Mucosa of stomach (tissue), 1 donor: Measurements from ENCODE around the gene CCDC170.
"Not testable (repeated sequence)": the region's sequence is repeated elsewhere in the genome, so short reads cannot be mapped to it uniquely, and the experiment has no call there.

ENCODE experiments used
- H3K27me3 ChIP-seq: one replicate; pipeline ENCODE4 v1.7.0; 2013; ENCODE audit warnings: mild to moderate bottlenecking, low read length; ENCODE audit not compliant: control insufficient read depth, insufficient read depth
- H3K36me3 ChIP-seq: one replicate; pipeline ENCODE4 v1.7.0; 2013; ENCODE audit warnings: low read length; ENCODE audit not compliant: control insufficient read depth, insufficient read depth
- H3K4me1 ChIP-seq: one replicate; pipeline ENCODE4 v1.7.0; 2013; ENCODE audit warnings: mild to moderate bottlenecking, low read length; ENCODE audit not compliant: control insufficient read depth, insufficient read depth
- H3K4me3 ChIP-seq: one replicate; pipeline ENCODE4 v1.7.0; 2013; ENCODE audit warnings: low read length
- H3K9ac ChIP-seq: one replicate; pipeline ENCODE4 v1.7.0; 2013; ENCODE audit warnings: mild to moderate bottlenecking, low read length, moderate library complexity
- H3K9me3 ChIP-seq: one replicate; pipeline ENCODE4 v1.7.0; 2013; ENCODE audit warnings: mild to moderate bottlenecking, low read length, moderate library complexity; ENCODE audit not compliant: control insufficient read depth
- donor health status: Pancreatic carcinoma.

Gene CCDC170

DNA sequence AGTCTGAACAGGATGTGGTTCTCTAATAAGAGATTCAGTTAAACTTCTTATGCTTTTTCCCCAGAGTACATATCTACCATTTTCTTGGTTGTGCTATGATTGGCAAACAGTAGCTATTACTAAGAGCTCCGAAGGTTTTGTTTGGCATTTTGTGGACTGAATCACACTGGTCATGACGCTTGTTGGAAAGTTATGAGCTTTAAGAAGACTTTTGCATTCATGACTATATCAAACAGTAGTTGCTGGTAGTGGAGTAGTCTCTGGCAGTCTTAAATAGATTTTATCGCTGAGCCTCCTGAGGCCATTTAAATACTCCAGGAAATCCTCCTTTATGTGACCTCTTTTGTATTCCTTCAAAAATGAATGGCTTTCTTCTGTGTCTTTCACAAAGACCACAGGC is 40.8 kb downstream of the CCDC170 start:
- Histone ChIP-seq H3K9me3 (no peaks in the 10 kb centered on the region), H3K4me1 (no peaks in the 10 kb centered on the region), H3K36me3 (no peaks in the 10 kb centered on the region), H3K27me3 (no peaks in the 10 kb centered on the region), H3K4me3 (no peak overlapping the region), H3K9ac (no peak overlapping the region)

DNA sequence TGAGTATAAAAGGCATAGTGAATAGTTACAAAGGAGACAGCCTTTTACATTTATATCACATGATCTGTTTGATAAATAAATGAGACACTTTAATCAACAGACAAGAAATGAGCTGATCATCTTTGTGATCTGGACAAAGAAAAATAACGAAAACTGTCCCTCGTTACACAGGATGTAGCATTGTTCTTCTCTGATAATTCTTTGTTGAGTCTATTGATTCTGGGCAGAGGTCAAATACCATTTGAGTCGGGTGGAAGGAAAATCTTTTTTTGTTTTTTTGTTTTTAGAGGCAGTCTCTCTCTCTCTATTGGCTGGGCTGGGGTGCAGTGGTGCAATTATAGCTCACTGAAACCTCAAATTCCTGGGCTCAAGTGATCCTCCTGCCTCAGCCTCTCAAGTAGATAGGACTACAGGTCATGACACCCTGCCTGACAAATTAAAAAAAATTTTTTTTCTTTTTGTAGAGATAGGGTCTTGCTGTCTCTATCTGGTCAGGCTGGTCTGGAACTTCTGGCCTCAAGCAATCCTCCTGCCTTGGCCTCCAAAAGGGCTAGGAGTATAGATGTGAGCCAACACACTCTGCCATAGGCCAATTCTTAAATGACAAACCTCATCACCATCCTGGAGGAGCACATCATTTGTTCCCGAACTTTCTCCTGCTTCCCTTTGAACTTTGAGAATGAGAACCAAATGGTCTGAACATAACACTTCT is 41.8 kb downstream of the CCDC170 start:
- Histone ChIP-seq H3K4me3 (no peak overlapping the region), H3K27me3 (no peaks in the 10 kb centered on the region), H3K36me3 (no peaks in the 10 kb centered on the region), H3K9ac (no peak overlapping the region), H3K9me3 (peaks cover 4% of the 10 kb centered on the region), H3K4me1 (no peaks in the 10 kb centered on the region)

DNA sequence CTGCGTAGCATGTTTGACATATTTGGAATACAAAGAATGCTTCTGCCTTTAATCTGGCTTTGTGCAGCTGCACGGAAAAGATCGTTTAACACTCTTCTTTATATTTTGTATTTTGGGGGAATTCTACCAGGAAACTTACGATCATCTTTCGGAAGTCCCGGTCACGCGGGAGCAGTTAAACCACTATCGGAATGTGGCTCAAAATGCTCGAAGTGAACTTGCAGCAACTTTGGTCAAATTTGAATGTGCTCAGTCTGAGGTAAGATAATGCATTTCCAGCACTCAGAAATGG is 42.3 kb downstream of the CCDC170 start:
- Histone ChIP-seq H3K4me1 (no peaks in the 10 kb centered on the region), H3K27me3 (no peaks in the 10 kb centered on the region), H3K4me3 (no peak overlapping the region), H3K9me3 (peaks cover 4% of the 10 kb centered on the region), H3K36me3 (no peaks in the 10 kb centered on the region), H3K9ac (no peak overlapping the region)

DNA sequence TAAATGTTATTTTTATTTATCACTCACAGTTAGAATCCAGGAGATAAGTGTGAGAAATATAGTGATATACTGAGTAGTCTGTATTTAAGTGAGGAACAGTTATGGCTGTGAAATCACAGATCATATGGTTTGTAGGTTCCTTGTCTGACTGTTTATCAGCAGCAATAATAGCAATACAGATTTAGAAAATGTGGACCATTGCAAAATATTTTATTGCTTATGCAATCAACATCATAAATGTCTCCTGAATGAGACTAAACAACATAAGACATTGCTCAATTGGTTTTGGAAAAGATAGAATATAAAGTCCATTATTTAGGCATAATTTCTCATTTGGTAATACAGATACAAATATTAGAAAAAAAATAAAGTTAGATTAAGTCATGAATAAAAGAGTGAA is 43.7 kb downstream of the CCDC170 start:
- no peaks in the 10 kb centered on the region for H3K4me1 ChIP-seq
- no peaks in the 10 kb centered on the region for H3K36me3 ChIP-seq
- no peak overlapping the region for H3K4me3 ChIP-seq
- H3K9me3 ChIP-seq, result peaks cover 4% of the 10 kb centered on the region
- H3K27me3 ChIP-seq, result no peaks in the 10 kb centered on the region
- H3K9ac ChIP-seq, result no peak overlapping the region

DNA sequence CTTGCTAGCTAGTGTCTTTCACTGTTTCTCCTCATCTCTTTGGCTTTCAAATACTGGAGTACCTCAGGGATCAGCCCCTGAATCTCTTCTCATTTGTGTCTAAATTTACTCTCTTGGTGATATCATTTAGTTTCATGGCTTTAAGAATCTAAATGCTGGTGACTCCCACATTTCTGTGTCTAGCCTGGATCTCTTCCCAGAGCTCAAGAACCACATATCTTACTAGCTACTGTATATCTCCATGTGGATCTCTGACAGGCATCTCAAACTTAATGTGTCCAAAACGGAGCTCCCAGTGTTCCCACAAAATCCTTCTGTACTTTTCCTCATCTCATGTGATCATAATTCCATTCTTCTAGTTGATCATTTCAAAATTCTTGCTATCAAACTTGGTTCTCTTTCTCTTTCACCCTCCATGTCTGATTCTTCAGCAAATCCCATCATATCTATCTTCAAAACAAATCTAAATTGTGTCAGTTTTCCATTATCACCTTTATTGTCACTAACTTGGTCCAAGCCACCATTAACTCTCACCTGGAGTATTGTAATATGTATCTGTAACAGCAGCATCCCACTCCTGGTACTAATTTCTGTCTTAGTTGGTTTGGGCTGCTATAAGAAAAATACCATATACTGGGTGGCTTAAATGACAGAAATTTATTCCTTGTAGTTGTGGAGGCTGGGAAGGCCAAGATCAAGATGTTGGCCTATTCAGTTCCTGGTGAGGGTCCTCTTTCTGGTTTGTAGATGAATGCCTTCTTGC is 45.9 kb downstream of the CCDC170 start:
- Histone ChIP-seq H3K9ac (no peak overlapping the region), H3K36me3 (no peaks in the 10 kb centered on the region), H3K27me3 (no peaks in the 10 kb centered on the region), H3K4me1 (no peaks in the 10 kb centered on the region), H3K4me3 (no peak overlapping the region), H3K9me3 (peaks cover 4% of the 10 kb centered on the region)

DNA sequence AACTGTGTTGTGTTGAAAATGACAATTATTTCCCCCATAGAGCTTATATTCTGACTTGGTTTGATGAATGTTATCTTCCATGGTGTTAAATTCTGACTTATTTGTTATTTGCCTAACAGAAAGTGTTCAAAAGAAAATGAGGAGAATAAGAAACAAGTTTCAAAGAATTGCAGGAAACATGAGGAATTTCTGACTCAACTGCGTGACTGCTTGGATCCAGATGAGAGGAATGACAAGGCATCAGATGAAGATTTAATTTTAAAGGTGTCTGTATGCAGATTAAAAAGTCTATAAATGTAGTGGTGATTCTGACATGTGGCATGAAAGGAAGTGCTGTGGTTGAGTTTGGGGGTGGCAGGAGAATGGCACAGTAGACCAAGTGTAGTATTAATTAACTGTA is 50.6 kb downstream of the CCDC170 start:
- no peaks in the 10 kb centered on the region for H3K4me1 ChIP-seq
- no peaks in the 10 kb centered on the region for H3K36me3 ChIP-seq
- H3K4me3 ChIP-seq, result no peak overlapping the region
- H3K9me3 ChIP-seq, result peaks cover 4% of the 10 kb centered on the region
- no peaks in the 10 kb centered on the region for H3K27me3 ChIP-seq
- no peak overlapping the region for H3K9ac ChIP-seq

DNA sequence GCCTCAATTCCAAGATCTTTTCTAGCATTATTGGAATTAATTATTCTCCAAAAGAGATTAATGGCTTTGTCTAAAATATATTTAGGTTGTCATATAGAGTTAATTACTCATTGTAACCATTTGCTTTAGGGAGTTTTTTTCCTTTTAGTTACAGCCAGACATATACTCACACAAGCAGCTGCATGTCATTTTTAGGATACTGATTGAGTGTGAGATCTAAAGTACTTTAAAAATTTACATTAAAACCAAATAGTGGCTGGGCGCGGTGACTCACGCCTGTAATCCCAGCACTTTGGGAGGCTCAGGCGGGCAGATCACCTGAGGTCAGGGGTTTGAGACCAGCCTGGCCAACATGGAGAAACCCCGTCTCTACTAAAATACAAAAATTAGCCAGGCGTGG is 51.1 kb downstream of the CCDC170 start:
- H3K36me3 ChIP-seq, result not testable (repeated sequence)

DNA sequence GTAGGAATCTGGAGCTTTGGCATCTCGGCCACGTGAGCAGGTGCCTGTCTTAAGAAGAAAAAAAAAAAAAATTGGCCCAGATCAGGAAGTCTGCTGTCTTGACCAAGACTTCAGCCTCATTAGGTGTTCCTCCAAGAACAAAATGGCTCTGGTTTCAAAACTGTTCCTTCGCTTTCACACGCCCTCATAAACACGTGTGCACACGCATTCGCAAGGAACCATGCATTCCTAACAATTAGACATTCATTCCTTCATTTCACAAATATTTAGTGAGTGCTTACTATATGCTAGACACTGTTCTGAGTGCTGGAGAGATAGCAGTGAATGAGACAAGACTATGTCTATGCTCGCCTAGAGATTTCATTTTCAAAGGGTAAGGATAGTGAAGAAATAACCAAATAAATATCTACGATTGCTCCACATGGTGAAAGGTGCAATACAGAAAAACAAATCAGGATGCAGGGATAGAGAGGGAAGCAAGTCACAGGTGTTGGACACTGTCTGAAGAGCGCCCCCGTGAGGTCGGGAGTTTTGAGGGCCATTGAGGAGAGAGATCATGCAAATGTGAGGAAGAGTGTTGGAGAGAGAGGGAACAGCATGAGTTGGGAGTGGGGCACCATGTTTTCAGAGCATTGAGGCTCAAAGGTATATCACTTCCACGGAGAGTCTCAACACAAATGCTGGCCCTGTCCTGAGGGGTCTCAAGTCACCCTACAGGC is 53.3 kb downstream of the CCDC170 start:
- Histone ChIP-seq H3K27me3 (no peaks in the 10 kb centered on the region), H3K36me3 (no peaks in the 10 kb centered on the region), H3K4me3 (no peak overlapping the region), H3K9me3 (no peaks in the 10 kb centered on the region), H3K9ac (no peak overlapping the region), H3K4me1 (no peaks in the 10 kb centered on the region)

More for the DNA sequence above, 51.1 kb downstream of the CCDC170 start:
- not testable (repeated sequence) for H3K27me3 ChIP-seq, H3K4me3 ChIP-seq, H3K9me3 ChIP-seq, H3K9ac ChIP-seq, H3K4me1 ChIP-seq

DNA sequence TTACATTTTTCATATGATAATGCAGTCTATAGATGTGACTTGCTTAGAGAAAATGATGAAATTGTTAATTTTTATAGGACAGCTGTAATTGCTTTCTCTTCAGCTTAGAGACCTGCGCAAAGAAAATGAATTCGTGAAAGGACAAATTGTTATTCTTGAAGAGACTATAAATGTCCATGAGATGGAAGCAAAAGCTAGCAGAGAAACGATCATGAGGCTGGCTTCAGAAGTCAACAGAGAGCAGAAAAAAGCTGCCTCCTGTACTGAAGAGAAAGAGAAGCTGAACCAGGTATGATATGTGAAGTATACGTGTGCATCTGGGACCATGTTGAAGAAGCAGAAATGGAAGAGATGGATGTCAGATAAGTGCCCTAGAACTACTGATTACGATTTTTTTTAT is 54.4 kb downstream of the CCDC170 start:
- Histone ChIP-seq H3K9ac (no peak overlapping the region), H3K27me3 (no peaks in the 10 kb centered on the region), H3K9me3 (no peaks in the 10 kb centered on the region), H3K4me1 (no peaks in the 10 kb centered on the region), H3K36me3 (no peaks in the 10 kb centered on the region), H3K4me3 (no peak overlapping the region)

DNA sequence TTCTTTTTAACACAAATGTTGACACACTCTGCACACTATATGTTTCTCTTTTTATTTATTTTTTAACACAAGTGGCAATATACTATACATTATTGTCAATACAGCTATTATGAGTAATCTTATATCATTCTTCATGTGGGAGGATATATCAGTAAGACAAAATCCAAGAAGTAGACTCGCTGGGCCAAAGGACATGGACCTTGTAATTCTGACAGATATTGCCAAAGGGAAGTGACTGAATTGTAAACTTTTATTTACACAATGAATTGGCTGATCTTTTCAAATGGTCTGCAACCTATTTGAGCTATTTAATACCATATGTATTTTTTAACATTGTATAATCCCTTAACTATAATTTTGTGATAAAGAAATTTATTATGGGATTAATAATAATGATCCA is 56.0 kb downstream of the CCDC170 start:
- no peak overlapping the region for H3K4me3 ChIP-seq
- no peaks in the 10 kb centered on the region for H3K4me1 ChIP-seq
- H3K9ac ChIP-seq, result no peak overlapping the region
- H3K9me3 ChIP-seq, result no peaks in the 10 kb centered on the region
- H3K36me3 ChIP-seq, result no peaks in the 10 kb centered on the region
- no peaks in the 10 kb centered on the region for H3K27me3 ChIP-seq

DNA sequence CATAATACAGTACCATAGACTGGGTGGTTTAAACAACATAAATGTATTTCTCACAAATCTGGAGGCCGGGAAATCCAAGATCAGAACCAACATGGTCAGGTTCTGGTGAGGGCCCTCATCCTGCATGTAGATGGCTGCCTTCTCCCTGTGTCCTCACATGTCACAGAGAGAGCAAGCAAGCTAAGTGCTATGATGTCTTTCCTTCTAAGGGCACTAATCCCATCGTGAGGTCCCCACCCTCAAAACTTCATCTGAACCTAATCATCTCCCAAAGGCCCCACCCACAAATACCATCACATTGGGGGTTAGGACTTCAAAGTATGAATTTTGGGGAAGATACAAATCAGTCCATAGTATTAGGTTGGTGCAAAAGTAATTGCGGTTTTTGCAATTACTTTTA is 56.8 kb downstream of the CCDC170 start:
- H3K4me1 ChIP-seq, result no peaks in the 10 kb centered on the region
- no peaks in the 10 kb centered on the region for H3K36me3 ChIP-seq
- H3K4me3 ChIP-seq, result no peak overlapping the region
- no peak overlapping the region for H3K9ac ChIP-seq
- no peaks in the 10 kb centered on the region for H3K9me3 ChIP-seq
- no peaks in the 10 kb centered on the region for H3K27me3 ChIP-seq

DNA sequence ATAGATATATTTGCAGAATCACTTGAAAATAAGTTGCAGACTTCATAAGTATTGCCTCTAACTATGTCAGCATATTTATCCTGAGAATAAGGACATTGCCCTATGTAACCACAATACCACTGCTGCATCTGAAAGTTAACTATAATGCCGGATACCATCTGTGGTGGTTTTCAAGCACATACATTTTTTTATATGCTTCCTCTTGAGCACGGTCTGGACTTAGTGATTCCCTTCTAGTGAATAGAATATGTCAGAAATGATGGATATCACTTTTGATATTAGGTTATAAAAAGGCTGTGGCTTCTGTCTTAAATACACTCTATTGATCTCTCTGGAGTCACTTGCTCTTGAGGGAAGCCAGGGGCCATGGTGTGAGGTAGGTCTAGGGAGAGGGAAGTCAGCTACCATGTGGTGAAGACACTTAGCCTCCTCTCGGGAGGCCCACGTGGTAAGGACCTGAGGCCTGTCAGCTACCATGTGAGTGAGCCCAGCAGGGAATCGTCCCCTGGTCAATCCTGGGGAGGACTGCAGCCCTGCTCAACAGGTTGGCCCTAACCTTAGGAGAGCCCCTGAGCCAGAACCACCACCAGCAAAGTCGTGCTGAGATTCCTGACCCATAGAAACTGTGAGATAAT is 57.5 kb downstream of the CCDC170 start:
- Histone ChIP-seq H3K27me3 (no peaks in the 10 kb centered on the region), H3K4me1 (no peaks in the 10 kb centered on the region), H3K9ac (no peak overlapping the region), H3K4me3 (no peak overlapping the region), H3K36me3 (no peaks in the 10 kb centered on the region), H3K9me3 (no peaks in the 10 kb centered on the region)
